Progenitor cell of endocrine pancreas (in vitro differentiated cells): Measurements from ENCODE around the gene TUBA4A. TPM values are rescaled to one million over a fixed set of nuclear protein-coding genes. Genes with fewer than 3 reads are reported as not detected.

Source experiments
- DNase-seq: peaks from one replicate; pipeline ENCODE4 v3.0.0; 2021; ENCODE audit warnings: low spot score; ENCODE audit not compliant: unreplicated experiment
- H3K27ac Mint-ChIP-seq: 2 replicates; pipeline ENCODE4 v1.8.0; 2021; ENCODE audit warnings: mild to moderate bottlenecking, moderate library complexity, mixed read lengths
- H3K27me3 Mint-ChIP-seq: 2 replicates; pipeline ENCODE4 v1.8.0; 2021; ENCODE audit warnings: mixed read lengths
- H3K36me3 Mint-ChIP-seq: 2 replicates; pipeline ENCODE4 v1.8.0; 2022; ENCODE audit warnings: mixed read lengths; ENCODE audit not compliant: insufficient read depth
- H3K4me1 Mint-ChIP-seq: 2 replicates; pipeline ENCODE4 v1.8.0; 2021; ENCODE audit warnings: low read depth, mixed read lengths
- H3K4me3 Mint-ChIP-seq: 2 replicates; pipeline ENCODE4 v1.8.0; 2021; ENCODE audit warnings: low read depth, mild to moderate bottlenecking, moderate library complexity, mixed read lengths
- H3K9me3 Mint-ChIP-seq: 2 replicates; pipeline ENCODE4 v1.8.0; 2021; ENCODE audit warnings: low read depth, mixed read lengths
- total RNA-seq: library from RNA; stranded (reverse); gene quantifications from 2 replicates; pipeline ENCODE4 v1.2.1, GENCODE V29; 2021
- TF ChIP-seq, protein P1 (sequence below): fragments of 200-600 bp; sonication (generic); IDR thresholded peaks from one replicate; pipeline ENCODE4 v1.5.0; 2021; ENCODE audit warnings: antibody characterized with exemption, mild to moderate bottlenecking; ENCODE audit not compliant: unreplicated experiment

TUBA4A gene
- total RNA-seq, 1 donor from 2014 or later = 9.1 TPM

DNA sequence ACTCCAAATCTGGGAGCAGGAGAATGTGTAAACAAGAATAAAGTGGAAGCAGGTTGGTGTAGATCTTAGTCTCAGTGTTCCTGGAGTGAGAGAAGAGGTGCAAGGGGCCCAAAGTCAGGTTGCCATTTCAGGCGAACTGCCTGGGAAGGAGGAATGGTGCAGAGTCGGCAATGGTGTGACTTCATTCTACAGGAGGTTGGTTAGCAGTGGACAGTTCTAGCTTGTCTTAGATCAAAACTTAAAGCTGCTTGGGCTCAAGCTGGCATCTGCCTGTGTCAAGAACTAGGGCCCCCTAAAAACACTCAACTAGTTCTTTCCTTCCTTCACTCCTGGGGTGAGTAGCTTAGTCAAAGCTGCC is 4.9 kb downstream of the TUBA4A start:
- H3K4me3 Mint-ChIP-seq = peak overlapping the region; percentile 51

GRCh38 chr2:219247678-219248642 is 5.8 kb downstream of the TUBA4A start:
- Mint-ChIP-seq H3K36me3 (no peaks in the 10 kb centered on the region), H3K4me1 (peaks cover 21% of the 10 kb centered on the region), H3K4me3 (peak overlapping the region; percentile 31), H3K27me3 (peaks cover 23% of the 10 kb centered on the region), H3K9me3 (no peaks in the 10 kb centered on the region), H3K27ac (no peak overlapping the region)
- DNase-seq = no peak
- TF ChIP-seq, protein P1, sequence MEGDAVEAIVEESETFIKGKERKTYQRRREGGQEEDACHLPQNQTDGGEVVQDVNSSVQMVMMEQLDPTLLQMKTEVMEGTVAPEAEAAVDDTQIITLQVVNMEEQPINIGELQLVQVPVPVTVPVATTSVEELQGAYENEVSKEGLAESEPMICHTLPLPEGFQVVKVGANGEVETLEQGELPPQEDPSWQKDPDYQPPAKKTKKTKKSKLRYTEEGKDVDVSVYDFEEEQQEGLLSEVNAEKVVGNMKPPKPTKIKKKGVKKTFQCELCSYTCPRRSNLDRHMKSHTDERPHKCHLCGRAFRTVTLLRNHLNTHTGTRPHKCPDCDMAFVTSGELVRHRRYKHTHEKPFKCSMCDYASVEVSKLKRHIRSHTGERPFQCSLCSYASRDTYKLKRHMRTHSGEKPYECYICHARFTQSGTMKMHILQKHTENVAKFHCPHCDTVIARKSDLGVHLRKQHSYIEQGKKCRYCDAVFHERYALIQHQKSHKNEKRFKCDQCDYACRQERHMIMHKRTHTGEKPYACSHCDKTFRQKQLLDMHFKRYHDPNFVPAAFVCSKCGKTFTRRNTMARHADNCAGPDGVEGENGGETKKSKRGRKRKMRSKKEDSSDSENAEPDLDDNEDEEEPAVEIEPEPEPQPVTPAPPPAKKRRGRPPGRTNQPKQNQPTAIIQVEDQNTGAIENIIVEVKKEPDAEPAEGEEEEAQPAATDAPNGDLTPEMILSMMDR = no peak

More for the DNA sequence above, 4.9 kb downstream of the TUBA4A start:
- Mint-ChIP-seq H3K4me1 (peaks cover 23% of the 10 kb centered on the region), H3K27me3 (peaks cover 29% of the 10 kb centered on the region), H3K36me3 (no peaks in the 10 kb centered on the region), H3K27ac (peak overlapping the region; percentile 97), H3K9me3 (no peaks in the 10 kb centered on the region)
- TF ChIP-seq, protein P1 = no peak
- no peak for DNase-seq

DNA sequence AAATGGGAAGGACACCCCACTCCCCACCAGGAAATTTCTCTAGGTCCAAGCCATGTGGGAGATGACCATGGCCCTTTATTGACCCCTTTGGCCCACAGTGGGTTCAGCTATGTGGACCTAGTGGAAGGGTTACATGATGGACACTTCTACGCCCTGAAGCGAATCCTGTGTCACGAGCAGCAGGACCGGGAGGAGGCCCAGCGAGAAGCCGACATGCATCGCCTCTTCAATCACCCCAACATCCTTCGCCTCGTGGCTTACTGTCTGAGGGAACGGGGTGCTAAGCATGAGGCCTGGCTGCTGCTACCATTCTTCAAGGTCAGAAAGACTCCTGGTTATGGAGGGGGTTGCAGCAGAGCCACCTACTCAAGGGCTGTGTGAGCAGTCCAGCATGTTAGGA is 7.2 kb downstream of the TUBA4A start:
- Mint-ChIP-seq H3K27me3 (peaks cover 9% of the 10 kb centered on the region), H3K4me3 (peak overlapping the region; percentile 89), H3K27ac (no peak overlapping the region), H3K4me1 (peaks cover 21% of the 10 kb centered on the region), H3K36me3 (no peaks in the 10 kb centered on the region), H3K9me3 (no peaks in the 10 kb centered on the region)
- TF ChIP-seq, protein P1 = no peak
- DNase-seq = no peak

DNA sequence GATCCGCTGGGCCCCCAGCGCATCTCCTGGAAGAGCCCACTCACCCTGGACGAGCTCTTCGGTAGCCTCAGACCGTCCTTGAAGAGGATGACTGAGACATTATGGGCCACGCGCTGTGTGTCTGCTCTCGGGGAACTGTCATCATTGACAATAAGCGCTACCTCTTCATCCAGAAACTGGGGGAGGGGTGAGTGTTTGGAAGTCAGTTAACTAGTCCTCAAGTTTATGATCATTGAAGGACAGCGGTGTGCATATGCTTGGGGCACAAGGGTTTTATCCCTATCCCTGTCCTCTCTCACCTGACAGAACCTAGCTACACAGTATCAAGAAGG is 7.9 kb downstream of the TUBA4A start:
- Mint-ChIP-seq H3K36me3 (no peaks in the 10 kb centered on the region), H3K27ac (peak overlapping the region; percentile 99), H3K4me1 (peaks cover 21% of the 10 kb centered on the region), H3K27me3 (peaks cover 3% of the 10 kb centered on the region), H3K9me3 (no peaks in the 10 kb centered on the region), H3K4me3 (peak overlapping the region; percentile 89)
- TF ChIP-seq, protein P1 = no peak
- DNase-seq = no peak

- Mint-ChIP-seq H3K27me3 (no peaks in the 10 kb centered on the region), H3K9me3 (no peaks in the 10 kb centered on the region), H3K4me1 (peaks cover 21% of the 10 kb centered on the region), H3K4me3 (peak within 1 kb of the TSS; percentile 89), H3K36me3 (no peaks in the 10 kb centered on the region), H3K27ac (peak within 1 kb of the TSS; percentile 99)
- peak; percentile 93 for DNase-seq
- TF ChIP-seq, protein P1 = no peak
Measured at GRCh38 chr2:219245148-219245898, 8.4 kb downstream of the TUBA4A start, which contains the start of the genes GLB1L and STK16. TSS of gene GLB1L (minus strand) at chr2:219245444. CDS start at chr2:219243573, 1,871 bp downstream. TSS of gene STK16 (plus strand) at chr2:219245479. CDS start at chr2:219246000, 521 bp downstream.
